K562 (cell line): ENCODE measurements around the gene SPIB. TPM values are rescaled to one million over a fixed set of nuclear protein-coding genes. Genes with fewer than 3 reads are reported as not detected.

Experiments used
- BRD9 ChIP-seq: fragments of 450-650 bp; IDR thresholded peaks from 2 replicates; pipeline ENCODE4 v1.6.1; 2018; ENCODE audit warnings: low read depth; ENCODE audit not compliant: partially characterized antibody
- CEBPG ChIP-seq, 3 experiments: fragments of 200-800 bp in 1 of 3; sonication (Bioruptor generic) in 1 of 3; sonication (generic) in 1 of 3; formaldehyde crosslinking in 1 of 3; IDR thresholded peaks in 2 of 3; conservative IDR thresholded peaks in 1 of 3; 2 replicates each; pipeline versions ENCODE4 v1.6.1 to v1.8.0; 2016 to 2022; ENCODE audit warnings: missing compliant biosample characterization in 2 of 3, missing genetic modification characterization in 2 of 3, mild to moderate bottlenecking in 1 of 3, missing genetic modification reagents in 1 of 3
- CREB3 ChIP-seq: fragments of 450-650 bp; conservative IDR thresholded peaks from 2 replicates; pipeline ENCODE4 v1.6.1; 2016; ENCODE audit warnings: missing genetic modification characterization, low read depth, mild to moderate bottlenecking, missing compliant biosample characterization, moderate library complexity
- CREM ChIP-seq: IDR thresholded peaks from 2 replicates; pipeline ENCODE4 v1.6.1; 2014; ENCODE audit warnings: antibody characterized with exemption, low read depth
- EGR1 ChIP-seq: fragments of 450-650 bp; conservative IDR thresholded peaks from 2 replicates; pipeline ENCODE4 v1.6.1; 2017; ENCODE audit warnings: mild to moderate bottlenecking
- EZH2 ChIP-seq: IDR thresholded peaks from 2 replicates; pipeline ENCODE4 v1.6.1; 2012; ENCODE audit warnings: low read depth, mild to moderate bottlenecking, inconsistent platforms, low read length, borderline replicate concordance
- HMGN3 ChIP-seq: IDR thresholded peaks from 2 replicates; pipeline ENCODE4 v1.6.1; 2011; ENCODE audit warnings: borderline replicate concordance, low read depth, mild to moderate bottlenecking, mixed read lengths, low read length; ENCODE audit not compliant: insufficient read length; ENCODE audit errors: extremely low read depth
- ID3 ChIP-seq, 2 experiments: fragments of 250-450 bp in 1 of 2; fragments of 450-650 bp in 1 of 2; sonication (Bioruptor Pico) in 1 of 2; IDR thresholded peaks; 2 replicates each; pipeline versions ENCODE4 v1.6.1 to v1.8.0; 2016 to 2021; ENCODE audit warnings: mild to moderate bottlenecking in 2 of 2, moderate library complexity in 2 of 2, missing compliant biosample characterization in 1 of 2, missing genetic modification characterization in 1 of 2
- LCOR ChIP-seq: sonication (generic); formaldehyde crosslinking; IDR thresholded peaks from 2 replicates; pipeline ENCODE4 v1.8.0; 2022; ENCODE audit warnings: mild to moderate bottlenecking, missing genetic modification reagents
- MBD2 ChIP-seq: sonication (generic); IDR thresholded peaks from 2 replicates; pipeline ENCODE4 v1.6.1; 2016; ENCODE audit warnings: low read depth, borderline replicate concordance
- MYC ChIP-seq, 2 experiments: fragments of 250-450 bp in 1 of 2; sonication (Bioruptor Pico) in 1 of 2; IDR thresholded peaks; 2 replicates each; pipeline versions ENCODE4 v1.5.1 to v1.6.1; 2012 to 2021; ENCODE audit warnings: low read depth in 2 of 2, borderline replicate concordance in 1 of 2, improper control_type of control experiment in 1 of 2, low read length in 1 of 2, mild to moderate bottlenecking in 1 of 2, moderate library complexity in 1 of 2
- NFIX ChIP-seq: fragments of 250-450 bp; sonication (Bioruptor Pico); IDR thresholded peaks from 2 replicates; pipeline ENCODE4 v1.4.0; 2020; ENCODE audit warnings: low read depth, mild to moderate bottlenecking, moderate library complexity
- SIN3B ChIP-seq: fragments of 450-650 bp; IDR thresholded peaks from 2 replicates; pipeline ENCODE4 v1.6.1; 2017; ENCODE audit warnings: low read depth, mild to moderate bottlenecking, moderate library complexity
- SP1 ChIP-seq: sonication (generic); formaldehyde crosslinking; IDR thresholded peaks from 2 replicates; pipeline ENCODE4 v1.8.1; 2022; ENCODE audit warnings: mild to moderate bottlenecking, missing genetic modification reagents
- SUPT5H ChIP-seq: fragments of 450-650 bp; IDR thresholded peaks from 2 replicates; pipeline ENCODE4 v1.6.1; 2016
- ZBTB2 ChIP-seq: fragments of 450-650 bp; IDR thresholded peaks from 2 replicates; pipeline ENCODE4 v1.6.1; 2016; ENCODE audit warnings: antibody characterized with exemption
- ZBTB33 ChIP-seq: sonication (generic); formaldehyde crosslinking; IDR thresholded peaks from 2 replicates; pipeline ENCODE4 v1.8.1; 2023; ENCODE audit warnings: mild to moderate bottlenecking, missing genetic modification reagents
- ZNF24 ChIP-seq: fragments of 450-650 bp; IDR thresholded peaks from 2 replicates; pipeline ENCODE4 v1.6.1; 2016
- ZNF408 ChIP-seq: fragments of 250-450 bp; sonication (Bioruptor Pico); IDR thresholded peaks from 2 replicates; pipeline ENCODE4 v1.4.0; 2020; ENCODE audit warnings: low read depth, mild to moderate bottlenecking, moderate library complexity
- ZNF785 ChIP-seq: fragments of 250-450 bp; sonication (Bioruptor Pico); IDR thresholded peaks from 2 replicates; pipeline ENCODE4 v1.4.0; 2020; ENCODE audit warnings: mild to moderate bottlenecking
- polyA plus RNA-seq, 8 experiments: library from polyadenylated mRNA; depleted of rRNA in 4 of 8; stranded (reverse) in 5 of 8; unstranded in 3 of 8; fragments of >200 nt; fragmentation: Nextera tagmentation in 2 of 8; fragmentation: Illumina TruSeq in 1 of 8; extraction: Ambion mirVana in 2 of 8; extraction: Trizol in 1 of 8; gene quantifications; 2 replicates each; pipeline versions ENCODE4 v1.2.1 to v1.2.3, GENCODE V29; 2011 to 2014; ENCODE audit warnings: inconsistent platforms in 1 of 8, missing spikeins in 1 of 8
- total RNA-seq, 7 experiments: library from RNA; depleted of rRNA in 6 of 7; stranded (reverse); fragments of >200 nt in 6 of 7; fragmentation: Illumina TruSeq in 2 of 7; extraction: Trizol in 2 of 7; gene quantifications; 2 replicates each; pipeline versions ENCODE4 v1.2.1 to v1.2.3, GENCODE V29; 2011 to 2021; ENCODE audit warnings: low replicate concordance in 1 of 7

Gene SPIB
- total and polyA plus RNA-seq, 9 of the 15 experiments (the other 6 are each of a cell fraction or from before 2014, with no cell fraction given) = 0.06 to 1.0 (median 0.43) TPM; not detected in 1

GRCh38 chr19:50476224-50476906, 57.6 kb downstream of the SPIB start, which contains the start of the genes EMC10 and GARIN5A (continued):
- TF ChIP-seq ID3 (CRISPR knock-in tag; IDR thresholded peaks at IDR 0.05) (no peak), ID3 (tag; IDR thresholded peaks at IDR 0.05) (0 out of 2 replicates have a peak, but pooled peaks have one; percentile 49), LCOR (CRISPR knock-in tag) (peak; percentile 80), ZNF24 (no peak), EZH2 (no peak), ZNF785 (CRISPR knock-in tag) (no peak), ZBTB33 (CRISPR knock-in tag) (peak; percentile 95), BRD9 (no peak), SIN3B (peak; percentile 35; the same call in 1 of the 2 replicates), HMGN3 (peak; percentile 66), MBD2 (peak; percentile 60; the same call in 1 of the 2 replicates), NFIX (no peak), SP1 (CRISPR knock-in tag) (peak; percentile 98), CREM (peak; percentile 100), EGR1 (peak; percentile 77), CREB3 (tag) (no peak), SUPT5H (peak; percentile 93), ZNF408 (CRISPR knock-in tag) (no peak), CEBPG (CRISPR knock-in tag; IDR thresholded peaks at IDR 0.05) (0 out of 2 replicates have a peak, but pooled peaks have one; percentile 56), CEBPG (tag; conservative IDR thresholded peaks at IDR 0.05 in 1 of 2, IDR thresholded peaks at IDR 0.05 in 1 of 2) (no peak), MYC (IDR thresholded peaks at IDR 0.05; ENCODE audit: low read depth, low read length) (no peak), MYC (CRISPR knock-in tag; IDR thresholded peaks at IDR 0.05; ENCODE audit: borderline replicate concordance, low read depth) (peak; percentile 35; the same call in 1 of the 2 replicates), ZBTB2 (peak; percentile 96)
